B cell (primary cell): ENCODE measurements around the gene CAMK2B. TPM values are rescaled to one million over a fixed set of nuclear protein-coding genes. Genes with fewer than 3 reads are reported as not detected.

Experiments used
- ATAC-seq: fragments of 200-7000 bp; cut with Tn5 transposase; one replicate; pipeline ENCODE4 v1.10.0; 2021; ENCODE audit warnings: low read depth, mild to moderate bottlenecking, moderate number of reproducible peaks, moderate library complexity
- CTCF ChIA-PET: fragments of 350-600 bp; sonication (Branson Sonifier 250); formaldehyde crosslinking; loops from one replicate; lab custom pipeline; 2021; ENCODE audit warnings: antibody characterized with exemption, inconsistent platforms; lab: Charles Lee
- POLR2A ChIA-PET: fragments of 350-600 bp; sonication (Branson Sonifier 250); formaldehyde crosslinking; loops from one replicate; lab custom pipeline; 2021; ENCODE audit warnings: antibody characterized with exemption; lab: Charles Lee
- DNase-seq: peaks from one replicate; pipeline ENCODE4 v3.0.0; 2013
- H2AFZ ChIP-seq: 2 replicates; pipeline ENCODE4 v1.6.1; 2012; ENCODE audit warnings: mild to moderate bottlenecking, low read depth, low read length; ENCODE audit not compliant: insufficient read depth, poor library complexity, severe bottlenecking
- H3K27ac ChIP-seq, 2 donors: 1 replicate in 1 of 2; 2 replicates in 1 of 2; pipeline ENCODE4 v1.5.1; 2012 to 2013; ENCODE audit warnings: low read length in 2 of 2, mild to moderate bottlenecking in 2 of 2, moderate library complexity in 1 of 2
- H3K27me3 ChIP-seq, 4 experiments: fragments of 200-600 bp in 1 of 4; sonication (generic) in 1 of 4; replicated peaks in 1 of 4; 1 replicate in 2 of 4; 2 replicates in 2 of 4; pipeline versions ENCODE4 v1.6.1 to v1.7.0; 2013 to 2016; ENCODE audit warnings: low read length in 3 of 4, mild to moderate bottlenecking in 2 of 4, mixed read lengths in 1 of 4, moderate library complexity in 1 of 4; ENCODE audit not compliant: insufficient read depth in 4 of 4, control insufficient read depth in 3 of 4; ENCODE audit errors: control extremely low read depth in 1 of 4
- H3K36me3 ChIP-seq, 2 experiments: replicated peaks in 1 of 2; 1 replicate in 1 of 2; 2 replicates in 1 of 2; pipeline versions ENCODE4 v1.6.1 to v1.7.1; 2013; ENCODE audit warnings: low read length in 1 of 2; ENCODE audit not compliant: insufficient read depth in 2 of 2, control insufficient read depth in 1 of 2; ENCODE audit errors: control extremely low read depth in 1 of 2, extremely low read depth in 1 of 2
- H3K4me1 ChIP-seq, 2 donors: fragments of 200-600 bp in 1 of 2; sonication (generic) in 1 of 2; 1 replicate in 1 of 2; 2 replicates in 1 of 2; pipeline versions ENCODE4 v1.5.1 to v1.6.1; 2013 to 2017; ENCODE audit warnings: low read length in 2 of 2; ENCODE audit not compliant: control insufficient read depth in 2 of 2, insufficient read depth in 2 of 2
- H3K4me2 ChIP-seq: replicated peaks from 2 replicates; pipeline ENCODE3; 2012; ENCODE audit warnings: mild to moderate bottlenecking, low read depth, low read length; ENCODE audit not compliant: poor library complexity, severe bottlenecking
- H3K4me3 ChIP-seq, 5 experiments: fragments of 200-600 bp in 1 of 5; sonication (generic) in 1 of 5; 1 replicate in 3 of 5; 2 replicates in 2 of 5; pipeline versions ENCODE4 v1.5.1 to v1.7.0; 2011 to 2016; ENCODE audit warnings: low read length in 4 of 5, mild to moderate bottlenecking in 4 of 5, low read depth in 2 of 5, control low read depth in 1 of 5, moderate library complexity in 1 of 5; ENCODE audit not compliant: insufficient read depth in 1 of 5; ENCODE audit errors: control extremely low read depth in 1 of 5, extremely low read depth in 1 of 5
- H3K79me2 ChIP-seq: fragments of 200-600 bp; sonication (generic); one replicate; pipeline ENCODE4 v1.6.0; 2016; ENCODE audit warnings: low read length; ENCODE audit not compliant: control insufficient read depth, insufficient read depth
- H3K9ac ChIP-seq: fragments of 200-600 bp; sonication (generic); 2 replicates; pipeline ENCODE4 v1.6.1; 2017; ENCODE audit warnings: mild to moderate bottlenecking, low read length, moderate library complexity
- H3K9me3 ChIP-seq, 3 donors: one replicate each; pipeline versions ENCODE4 v1.6.1 to v1.7.1; 2013; ENCODE audit warnings: low read length in 2 of 3; ENCODE audit not compliant: control insufficient read depth in 2 of 3, insufficient read depth in 1 of 3; ENCODE audit errors: control extremely low read depth in 1 of 3
- H4K20me1 ChIP-seq: 2 replicates; pipeline ENCODE4 v1.6.0; 2012; ENCODE audit warnings: mild to moderate bottlenecking, low read length; ENCODE audit not compliant: insufficient read depth, control insufficient read depth, poor library complexity, severe bottlenecking
- H3K27ac Mint-ChIP-seq: one replicate; pipeline ENCODE4 v1.8.0; 2021; ENCODE audit warnings: mixed read lengths
- H3K27me3 Mint-ChIP-seq: one replicate; pipeline ENCODE4 v1.8.0; 2021; ENCODE audit warnings: mixed read lengths
- H3K4me1 Mint-ChIP-seq: one replicate; pipeline ENCODE4 v1.8.0; 2021; ENCODE audit warnings: mixed read lengths
- H3K4me3 Mint-ChIP-seq: one replicate; pipeline ENCODE4 v1.8.0; 2021; ENCODE audit warnings: mixed read lengths
- H3K9me3 Mint-ChIP-seq: one replicate; pipeline ENCODE4 v1.8.0; 2022; ENCODE audit warnings: mixed read lengths; ENCODE audit not compliant: insufficient read depth
- EZH2 ChIP-seq: IDR thresholded peaks from 2 replicates; pipeline ENCODE4 v1.6.1; 2012; ENCODE audit warnings: borderline replicate concordance, low read depth, mild to moderate bottlenecking, moderate library complexity, low read length; ENCODE audit not compliant: insufficient read depth, poor library complexity, severe bottlenecking
- WGBS: methylation state at CpG from one replicate; pipeline ENCODE4 v1.1.5; 2013; ENCODE audit warnings: missing lambda C conversion rate; ENCODE audit not compliant: insufficient coverage; 5-methylcytosine and 5-hydroxymethylcytosine counted together
- intact Hi-C: fragments of 100-400 bp; cut with micrococcal nuclease; formaldehyde crosslinking; loops from one replicate; pipeline ENCODE4 v1.10.0; 2022
- polyA plus RNA-seq: library from polyadenylated mRNA; depleted of rRNA; stranded (reverse); fragments of >200 nt; gene quantifications from 2 replicates; pipeline ENCODE4 v1.2.3, GENCODE V29; 2012
- total RNA-seq, 2 donors: library from RNA; stranded (reverse); fragments of 120-200 nt in 1 of 2; gene quantifications; 1 replicate in 1 of 2; 2 replicates in 1 of 2; pipeline versions ENCODE4 v1.2.3 to v1.2.4, GENCODE V29; 2013 to 2022
- TF ChIP-seq, protein P1 (sequence below): fragments of 200-600 bp; IDR thresholded peaks from one replicate; pipeline ENCODE4 v1.8.0; 2022; ENCODE audit warnings: antibody characterized with exemption, mild to moderate bottlenecking

The CAMK2B gene
- total and polyA plus RNA-seq, 2 donors (not counting 1 experiment from before 2014, with no cell fraction given) = 0.42 TPM; not detected in 1

DNA sequence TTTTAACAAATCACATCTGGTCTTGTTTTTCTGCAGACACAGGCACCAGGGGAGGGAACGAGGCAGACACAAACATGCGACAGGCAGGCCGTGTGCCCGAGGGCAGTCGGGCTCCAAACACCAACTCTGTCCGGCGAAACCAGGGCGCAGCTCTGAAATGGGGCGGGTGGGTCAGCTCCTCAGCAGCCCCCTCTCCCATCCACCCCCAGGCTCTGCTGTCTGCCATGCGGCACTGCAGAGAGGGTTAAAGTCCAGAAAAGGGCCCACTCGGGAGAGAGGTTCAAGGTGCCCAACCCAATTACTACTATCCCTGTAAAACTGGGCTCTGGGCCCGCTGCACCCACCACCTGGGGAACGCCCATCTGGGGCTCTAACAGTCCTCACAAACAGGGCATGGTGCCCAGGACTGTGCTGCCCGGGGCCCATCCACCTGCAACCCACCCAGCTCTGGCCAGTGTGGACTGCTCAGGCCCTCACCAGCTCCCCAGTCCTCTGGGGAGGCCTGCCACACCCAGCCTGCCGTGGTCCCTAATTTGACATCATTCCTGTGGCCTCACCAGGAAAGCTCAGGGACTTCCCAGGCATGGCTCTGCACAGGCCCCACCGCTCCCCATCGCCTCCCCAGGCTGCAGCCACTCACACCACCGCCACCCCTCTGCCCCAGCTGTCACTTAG, 105.9 kb downstream of the CAMK2B start:
- no peak for ATAC-seq
- H3K4me3 ChIP-seq = no peak overlapping the region
- H3K27ac ChIP-seq = no peak overlapping the region
- Mint-ChIP-seq H3K27me3 (peaks cover 4% of the 10 kb centered on the region), H3K4me3 (no peak overlapping the region), H3K4me1 (peaks cover 2% of the 10 kb centered on the region), H3K27ac (no peak overlapping the region), H3K9me3 (no peaks in the 10 kb centered on the region)
- no peak for TF ChIP-seq EZH2
- TF ChIP-seq, protein P1, sequence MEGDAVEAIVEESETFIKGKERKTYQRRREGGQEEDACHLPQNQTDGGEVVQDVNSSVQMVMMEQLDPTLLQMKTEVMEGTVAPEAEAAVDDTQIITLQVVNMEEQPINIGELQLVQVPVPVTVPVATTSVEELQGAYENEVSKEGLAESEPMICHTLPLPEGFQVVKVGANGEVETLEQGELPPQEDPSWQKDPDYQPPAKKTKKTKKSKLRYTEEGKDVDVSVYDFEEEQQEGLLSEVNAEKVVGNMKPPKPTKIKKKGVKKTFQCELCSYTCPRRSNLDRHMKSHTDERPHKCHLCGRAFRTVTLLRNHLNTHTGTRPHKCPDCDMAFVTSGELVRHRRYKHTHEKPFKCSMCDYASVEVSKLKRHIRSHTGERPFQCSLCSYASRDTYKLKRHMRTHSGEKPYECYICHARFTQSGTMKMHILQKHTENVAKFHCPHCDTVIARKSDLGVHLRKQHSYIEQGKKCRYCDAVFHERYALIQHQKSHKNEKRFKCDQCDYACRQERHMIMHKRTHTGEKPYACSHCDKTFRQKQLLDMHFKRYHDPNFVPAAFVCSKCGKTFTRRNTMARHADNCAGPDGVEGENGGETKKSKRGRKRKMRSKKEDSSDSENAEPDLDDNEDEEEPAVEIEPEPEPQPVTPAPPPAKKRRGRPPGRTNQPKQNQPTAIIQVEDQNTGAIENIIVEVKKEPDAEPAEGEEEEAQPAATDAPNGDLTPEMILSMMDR = no peak
- no peaks in the 10 kb centered on the region for H3K9me3 ChIP-seq
- 89% methylated on average over 14 of the region's 18 CpGs for WGBS
- no peak overlapping the region for H3K4me2 ChIP-seq
- no peak for DNase-seq
- H3K4me1 ChIP-seq = peaks cover 0 to 3% of the 10 kb centered on the region in 2 donors
- no peaks in the 10 kb centered on the region for H3K27me3 ChIP-seq
- ChIA-PET POLR2A (interaction anchor here (0.7 kb wide), 1 partner anchor 80 kb away, joined by 6 read pairs; no protein-coding TSS in a partner anchor), CTCF (interaction anchor here (0.7 kb wide), 2 partner anchors 16 to 339 kb away, joined by 3 read pairs; no protein-coding TSS in a partner anchor)
- no peaks in the 10 kb centered on the region for H4K20me1 ChIP-seq
- H2AFZ ChIP-seq = no peak overlapping the region
- intact Hi-C loops = no loop called here
- no peaks in the 10 kb centered on the region for H3K79me2 ChIP-seq
- H3K9ac ChIP-seq = no peak overlapping the region
- H3K36me3 ChIP-seq = peaks cover 0 to 2% of the 10 kb centered on the region in 2 experiments
